Endothelial cell of umbilical vein (primary cell): Measurements from ENCODE around the gene INO80D. TPM values are rescaled to one million over a fixed set of nuclear protein-coding genes. Genes with fewer than 3 reads are reported as not detected.

Experiments
- BruUV-seq: library from RNA; stranded (reverse); fragments of 400-500 nt; replicated peaks from 2 replicates; lab custom pipeline; 2021; lab: Mats Ljungman, UMichigan
- CTCF ChIA-PET: fragments of 300-600, 350-600 bp; sonication (Branson Sonifier 250); formaldehyde crosslinking; loops from one replicate; lab custom pipeline; 2021; ENCODE audit warnings: antibody characterized with exemption, inconsistent platforms; lab: Charles Lee
- POLR2A ChIA-PET: fragments of 300-600, 350-600 bp; sonication (Branson Sonifier 250); formaldehyde crosslinking; loops from one replicate; lab custom pipeline; 2021; ENCODE audit warnings: antibody characterized with exemption, inconsistent platforms; lab: Charles Lee
- DNase-seq: peaks from one replicate; pipeline ENCODE4 v3.0.0-alpha.2; 2011; ENCODE audit warnings: low read depth, low spot score
- FAIRE-seq: peaks from 2 replicates; lab custom pipeline; 2011; peaks lifted over from hg19 to GRCh38; lab: Jason Lieb, UNC
- H2AFZ ChIP-seq: 2 replicates; pipeline ENCODE4 v1.6.0; 2012; ENCODE audit warnings: low read depth, low read length, control low read depth, inconsistent platforms
- H3K27ac ChIP-seq: 2 replicates; pipeline ENCODE4 v1.5.1; 2011; ENCODE audit warnings: low read depth, mild to moderate bottlenecking, control low read depth, low read length, moderate library complexity; ENCODE audit not compliant: insufficient read depth
- H3K27me3 ChIP-seq, 2 experiments: 2 replicates each; pipeline versions ENCODE4 v1.6.0 to v1.6.1; 2011; ENCODE audit warnings: low read length in 2 of 2, mixed read lengths in 1 of 2; ENCODE audit not compliant: control insufficient read depth in 2 of 2, insufficient read depth in 2 of 2
- H3K36me3 ChIP-seq, 2 experiments: 2 replicates in 1 of 2; 3 replicates in 1 of 2; pipeline ENCODE4 v1.5.1; 2011; ENCODE audit warnings: low read length in 2 of 2, mild to moderate bottlenecking in 1 of 2, moderate library complexity in 1 of 2; ENCODE audit not compliant: control insufficient read depth in 2 of 2, insufficient read depth in 2 of 2; ENCODE audit errors: extremely low read depth in 1 of 2
- H3K4me1 ChIP-seq: 3 replicates; pipeline ENCODE4 v1.5.1; 2011; ENCODE audit warnings: mild to moderate bottlenecking, low read length; ENCODE audit not compliant: control insufficient read depth, insufficient read depth; ENCODE audit errors: extremely low read depth
- H3K4me2 ChIP-seq: 2 replicates; pipeline ENCODE4 v1.6.1; 2011; ENCODE audit warnings: low read length, control low read depth, mixed read lengths; ENCODE audit not compliant: insufficient read depth
- H3K4me3 ChIP-seq, 3 experiments: fragments of 200-600 bp in 1 of 3; sonication (generic), shearing (Covaris generic) in 1 of 3; replicated peaks in 1 of 3; 2 replicates each; pipeline ENCODE4 v1.5.1; 2011 to 2016; ENCODE audit warnings: control low read depth in 3 of 3, low read length in 3 of 3, mild to moderate bottlenecking in 2 of 3, inconsistent platforms in 1 of 3, low read depth in 1 of 3, moderate library complexity in 1 of 3; ENCODE audit not compliant: insufficient read depth in 1 of 3
- H3K79me2 ChIP-seq: 2 replicates; pipeline ENCODE4 v1.6.0; 2012; ENCODE audit warnings: low read length, inconsistent platforms; ENCODE audit not compliant: control insufficient read depth, insufficient read depth
- H3K9ac ChIP-seq: replicated peaks from 2 replicates; pipeline ENCODE3; 2011; ENCODE audit warnings: low read length, control low read depth; ENCODE audit not compliant: insufficient read depth; ENCODE audit errors: extremely low read depth
- H3K9me1 ChIP-seq: replicated peaks from 3 replicates; pipeline ENCODE4 v1.6.0; 2011; ENCODE audit warnings: mild to moderate bottlenecking, low read length; ENCODE audit not compliant: control insufficient read depth, insufficient read depth; ENCODE audit errors: extremely low read depth
- H3K9me3 ChIP-seq: replicated peaks from 2 replicates; pipeline ENCODE4 v1.5.1; 2012; ENCODE audit warnings: low read length, inconsistent platforms; ENCODE audit not compliant: control insufficient read depth, insufficient read depth
- H4K20me1 ChIP-seq: replicated peaks from 2 replicates; pipeline ENCODE3; 2011; ENCODE audit warnings: mild to moderate bottlenecking, low read length; ENCODE audit not compliant: control insufficient read depth, insufficient read depth; ENCODE audit errors: extremely low read depth
- EZH2 ChIP-seq: IDR thresholded peaks from 2 replicates; pipeline ENCODE4 v1.6.1; 2012; ENCODE audit warnings: borderline replicate concordance, low read depth, mild to moderate bottlenecking, moderate library complexity, low read length, inconsistent platforms; ENCODE audit not compliant: severe bottlenecking
- FOS ChIP-seq: IDR thresholded peaks from 2 replicates; pipeline ENCODE4 v1.6.1; 2011; ENCODE audit warnings: mild to moderate bottlenecking, low read length, moderate library complexity, borderline replicate concordance; ENCODE audit not compliant: insufficient read depth
- GATA2 ChIP-seq: IDR thresholded peaks from 2 replicates; pipeline ENCODE4 v1.7.0; 2011; ENCODE audit warnings: low read depth, mild to moderate bottlenecking, moderate library complexity, mixed read lengths, low read length; ENCODE audit not compliant: insufficient read length, insufficient read depth
- JUN ChIP-seq: IDR thresholded peaks from 2 replicates; pipeline ENCODE4 v1.6.1; 2011; ENCODE audit warnings: borderline replicate concordance, low read depth; ENCODE audit not compliant: insufficient read length, insufficient read depth
- MYC ChIP-seq: IDR thresholded peaks from one replicate; pipeline ENCODE4 v1.6.1; 2011; ENCODE audit warnings: mild to moderate bottlenecking, low read depth, low read length
- POLR2A ChIP-seq: IDR thresholded peaks from 2 replicates; pipeline ENCODE4 v1.6.1; 2012; ENCODE audit warnings: low read depth, mild to moderate bottlenecking, control low read depth, low read length
- POLR2AphosphoS5 ChIP-seq: IDR thresholded peaks from 2 replicates; pipeline ENCODE4 v1.6.1; 2012; ENCODE audit warnings: low read depth, mild to moderate bottlenecking, control low read depth, low read length, moderate library complexity; ENCODE audit not compliant: insufficient read depth
- dilution Hi-C: fragments of 300-500 bp; cut with MboI; formaldehyde crosslinking; loops from one replicate; pipeline ENCODE4 v1.15.0; 2019; ENCODE audit warnings: low sequenced_read_pairs; ENCODE audit not compliant: extremely low pct_ligation_motif_present
- intact Hi-C: fragments of 100-400 bp; cut with micrococcal nuclease; formaldehyde crosslinking; loops from one replicate; pipeline ENCODE4 v1.10.0; 2022
- polyA plus RNA-seq, 4 experiments: library from polyadenylated mRNA; depleted of rRNA in 3 of 4; stranded (reverse) in 3 of 4; unstranded in 1 of 4; fragments of >200 nt; gene quantifications; 2 replicates each; pipeline versions ENCODE4 v1.2.1 to v1.2.3, GENCODE V29; 2011 to 2012; ENCODE audit warnings: missing spikeins in 1 of 4
- total RNA-seq: library from RNA; stranded (reverse); gene quantifications from 2 replicates; pipeline ENCODE4 v1.2.3, GENCODE V29; 2021
- TF ChIP-seq, protein P1 (sequence below), 2 donors: IDR thresholded peaks; 1 replicate in 1 of 2; 2 replicates in 1 of 2; pipeline ENCODE4 v1.5.1; 2011; ENCODE audit warnings: low read length in 2 of 2, mild to moderate bottlenecking in 2 of 2, moderate library complexity in 2 of 2, control low read depth in 1 of 2, inconsistent platforms in 1 of 2, low read depth in 1 of 2; ENCODE audit not compliant: insufficient read depth in 1 of 2; ENCODE audit errors: extremely low read depth in 1 of 2
- TF ChIP-seq, protein P2 (sequence below): IDR thresholded peaks from 2 replicates; pipeline ENCODE4 v1.6.1; 2011; ENCODE audit not compliant: insufficient read depth, insufficient read length

Gene INO80D
- total and polyA plus RNA-seq, 2 donors (not counting 3 experiments of a cell fraction or from before 2014, with no cell fraction given), result 2.9 to 20.3 TPM

DNA sequence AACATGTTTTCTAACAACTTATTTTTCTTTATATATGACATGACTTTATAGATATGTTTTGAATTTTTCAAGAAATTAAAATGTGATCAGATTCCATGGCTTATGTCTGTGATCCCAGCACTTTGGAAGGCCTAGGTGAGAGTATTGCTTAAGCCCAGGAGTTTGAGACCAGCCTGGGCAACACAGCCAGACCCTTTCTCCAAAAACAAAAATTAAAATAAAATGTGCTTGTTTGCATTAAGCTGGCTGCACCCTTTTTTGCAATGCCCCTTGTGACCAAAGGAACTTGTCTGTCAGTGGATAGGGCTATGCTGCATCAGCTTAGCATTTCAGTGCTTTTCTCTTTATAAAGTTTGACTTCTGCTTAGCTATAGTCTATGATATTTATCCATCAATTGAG lies 2.3 kb upstream of the INO80D start:
- ChIA-PET CTCF (interaction anchor here (1.0 kb wide), 1 partner anchor 10 kb away, joined by 3 read pairs; no protein-coding TSS in a partner anchor), POLR2A (interaction anchor here (0.6 kb wide), 1 partner anchor 124 kb away, joined by 5 read pairs; no protein-coding TSS in a partner anchor)
- peaks cover 15% of the 10 kb centered on the region for H3K4me1 ChIP-seq
- H3K27ac ChIP-seq, result no peak overlapping the region
- TF ChIP-seq GATA2 (no peak), FOS (no peak), JUN (no peak), POLR2AphosphoS5 (no peak), POLR2A (no peak), MYC (no peak), EZH2 (no peak)
- TF ChIP-seq, protein P1, sequence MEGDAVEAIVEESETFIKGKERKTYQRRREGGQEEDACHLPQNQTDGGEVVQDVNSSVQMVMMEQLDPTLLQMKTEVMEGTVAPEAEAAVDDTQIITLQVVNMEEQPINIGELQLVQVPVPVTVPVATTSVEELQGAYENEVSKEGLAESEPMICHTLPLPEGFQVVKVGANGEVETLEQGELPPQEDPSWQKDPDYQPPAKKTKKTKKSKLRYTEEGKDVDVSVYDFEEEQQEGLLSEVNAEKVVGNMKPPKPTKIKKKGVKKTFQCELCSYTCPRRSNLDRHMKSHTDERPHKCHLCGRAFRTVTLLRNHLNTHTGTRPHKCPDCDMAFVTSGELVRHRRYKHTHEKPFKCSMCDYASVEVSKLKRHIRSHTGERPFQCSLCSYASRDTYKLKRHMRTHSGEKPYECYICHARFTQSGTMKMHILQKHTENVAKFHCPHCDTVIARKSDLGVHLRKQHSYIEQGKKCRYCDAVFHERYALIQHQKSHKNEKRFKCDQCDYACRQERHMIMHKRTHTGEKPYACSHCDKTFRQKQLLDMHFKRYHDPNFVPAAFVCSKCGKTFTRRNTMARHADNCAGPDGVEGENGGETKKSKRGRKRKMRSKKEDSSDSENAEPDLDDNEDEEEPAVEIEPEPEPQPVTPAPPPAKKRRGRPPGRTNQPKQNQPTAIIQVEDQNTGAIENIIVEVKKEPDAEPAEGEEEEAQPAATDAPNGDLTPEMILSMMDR (IDR thresholded peaks at IDR 0.05; ENCODE audit: extremely low read depth in 1 of 2, insufficient read depth in 1 of 2, low read depth in 1 of 2, low read length in 2 of 2), result no peak
- TF ChIP-seq, protein P2, sequence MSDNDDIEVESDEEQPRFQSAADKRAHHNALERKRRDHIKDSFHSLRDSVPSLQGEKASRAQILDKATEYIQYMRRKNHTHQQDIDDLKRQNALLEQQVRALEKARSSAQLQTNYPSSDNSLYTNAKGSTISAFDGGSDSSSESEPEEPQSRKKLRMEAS, result no peak
- dilution Hi-C loops (no loop called here), intact Hi-C loops (no loop called here)
- peaks cover 26% of the 10 kb centered on the region for H3K79me2 ChIP-seq
- no peaks in the 10 kb centered on the region for H4K20me1 ChIP-seq
- no peaks in the 10 kb centered on the region for H3K9me1 ChIP-seq
- DNase-seq (no peak), FAIRE-seq (no peak)
- H3K27me3 ChIP-seq, result no peaks in the 10 kb centered on the region
- H3K9me3 ChIP-seq, result no peaks in the 10 kb centered on the region
- BruUV-seq, result no TSS peak
- H3K9ac ChIP-seq, result no peak overlapping the region
- H3K36me3 ChIP-seq, result no peaks in the 10 kb centered on the region
- no peak overlapping the region for H3K4me3 ChIP-seq
- H3K4me2 ChIP-seq, result no peak overlapping the region
- no peak overlapping the region for H2AFZ ChIP-seq
